ENCODE measurements around the gene DUOX1. TPM values are rescaled to one million over a fixed set of nuclear protein-coding genes. Genes with fewer than 3 reads are reported as not detected.
"Not testable (repeated sequence)": the region's sequence is repeated elsewhere in the genome, so short reads cannot be mapped to it uniquely, and the experiment has no call there.

DUOX1 gene
- total RNA-seq, 1 donor from 2014 or later: not detected

GRCh38 chr15:45100884-45101625 is 28.7 kb upstream of the DUOX1 start:
- Mint-ChIP-seq H3K27me3 (ENCODE audit: unreplicated experiment) (peaks cover 21% of the 10 kb centered on the region), H3K4me1 (ENCODE audit: unreplicated experiment) (no peaks in the 10 kb centered on the region), H3K9me3 (ENCODE audit: unreplicated experiment) (no peaks in the 10 kb centered on the region), H3K36me3 (ENCODE audit: unreplicated experiment) (no peaks in the 10 kb centered on the region), H3K4me3 (ENCODE audit: unreplicated experiment) (no peak overlapping the region), H3K27ac (ENCODE audit: unreplicated experiment) (no peak overlapping the region)
- DNase-seq (ENCODE audit: extremely low spot score, unreplicated experiment): no peak
- TF ChIP-seq, protein P1, sequence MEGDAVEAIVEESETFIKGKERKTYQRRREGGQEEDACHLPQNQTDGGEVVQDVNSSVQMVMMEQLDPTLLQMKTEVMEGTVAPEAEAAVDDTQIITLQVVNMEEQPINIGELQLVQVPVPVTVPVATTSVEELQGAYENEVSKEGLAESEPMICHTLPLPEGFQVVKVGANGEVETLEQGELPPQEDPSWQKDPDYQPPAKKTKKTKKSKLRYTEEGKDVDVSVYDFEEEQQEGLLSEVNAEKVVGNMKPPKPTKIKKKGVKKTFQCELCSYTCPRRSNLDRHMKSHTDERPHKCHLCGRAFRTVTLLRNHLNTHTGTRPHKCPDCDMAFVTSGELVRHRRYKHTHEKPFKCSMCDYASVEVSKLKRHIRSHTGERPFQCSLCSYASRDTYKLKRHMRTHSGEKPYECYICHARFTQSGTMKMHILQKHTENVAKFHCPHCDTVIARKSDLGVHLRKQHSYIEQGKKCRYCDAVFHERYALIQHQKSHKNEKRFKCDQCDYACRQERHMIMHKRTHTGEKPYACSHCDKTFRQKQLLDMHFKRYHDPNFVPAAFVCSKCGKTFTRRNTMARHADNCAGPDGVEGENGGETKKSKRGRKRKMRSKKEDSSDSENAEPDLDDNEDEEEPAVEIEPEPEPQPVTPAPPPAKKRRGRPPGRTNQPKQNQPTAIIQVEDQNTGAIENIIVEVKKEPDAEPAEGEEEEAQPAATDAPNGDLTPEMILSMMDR (IDR thresholded peaks at IDR 0.05): no peak

- Mint-ChIP-seq H3K27ac (ENCODE audit: unreplicated experiment) (no peak overlapping the region), H3K4me1 (ENCODE audit: unreplicated experiment) (no peaks in the 10 kb centered on the region)
Measured at GRCh38 chr15:45101749-45102148, 28.0 kb upstream of the DUOX1 start.

DNA sequence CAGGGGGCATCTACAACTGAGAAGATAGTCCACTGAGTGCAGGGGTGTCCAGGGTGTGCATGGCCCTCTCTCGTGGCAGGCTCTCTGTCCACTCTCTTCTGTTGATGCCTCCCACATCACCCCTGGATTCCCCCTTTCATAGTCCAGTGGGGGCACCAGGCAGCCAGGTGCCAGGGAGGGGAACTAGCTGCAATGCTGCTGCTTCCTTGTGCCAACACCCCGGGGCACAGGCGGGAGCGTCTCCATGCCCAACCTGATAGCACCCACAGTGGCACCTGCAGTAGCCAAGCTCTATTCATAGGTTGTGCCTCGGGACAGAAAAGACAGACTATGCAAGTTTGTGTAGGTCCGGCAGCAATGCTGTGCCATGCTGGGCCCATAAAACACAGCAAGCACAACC is 27.6 kb upstream of the DUOX1 start:
- Mint-ChIP-seq H3K4me3 (ENCODE audit: unreplicated experiment) (no peak overlapping the region), H3K27me3 (ENCODE audit: unreplicated experiment) (peaks cover 18% of the 10 kb centered on the region), H3K4me1 (ENCODE audit: unreplicated experiment) (no peaks in the 10 kb centered on the region), H3K36me3 (ENCODE audit: unreplicated experiment) (no peaks in the 10 kb centered on the region), H3K9me3 (ENCODE audit: unreplicated experiment) (no peaks in the 10 kb centered on the region), H3K27ac (ENCODE audit: unreplicated experiment) (no peak overlapping the region)
- DNase-seq (ENCODE audit: extremely low spot score, unreplicated experiment): no peak
- TF ChIP-seq, protein P1 (IDR thresholded peaks at IDR 0.05): no peak

More at GRCh38 chr15:45101749-45102148, 28.0 kb upstream of the DUOX1 start:
- TF ChIP-seq, protein P1 (IDR thresholded peaks at IDR 0.05): no peak
- Mint-ChIP-seq H3K4me3 (ENCODE audit: unreplicated experiment) (no peak overlapping the region), H3K36me3 (ENCODE audit: unreplicated experiment) (no peaks in the 10 kb centered on the region), H3K27me3 (ENCODE audit: unreplicated experiment) (peaks cover 19% of the 10 kb centered on the region), H3K9me3 (ENCODE audit: unreplicated experiment) (no peaks in the 10 kb centered on the region)
- DNase-seq (ENCODE audit: extremely low spot score, unreplicated experiment): no peak

- H3K4me3 Mint-ChIP-seq (ENCODE audit: unreplicated experiment); H3K27ac Mint-ChIP-seq (ENCODE audit: unreplicated experiment); H3K4me1 Mint-ChIP-seq (ENCODE audit: unreplicated experiment); H3K9me3 Mint-ChIP-seq (ENCODE audit: unreplicated experiment); H3K36me3 Mint-ChIP-seq (ENCODE audit: unreplicated experiment); DNase-seq (ENCODE audit: extremely low spot score, unreplicated experiment): not testable (repeated sequence)
- peaks cover 18% of the 10 kb centered on the region for H3K27me3 Mint-ChIP-seq (ENCODE audit: unreplicated experiment)
Measured at GRCh38 chr15:45104170-45104569, 25.6 kb upstream of the DUOX1 start.

- Mint-ChIP-seq H3K27ac (ENCODE audit: unreplicated experiment) (no peak overlapping the region), H3K36me3 (ENCODE audit: unreplicated experiment) (no peaks in the 10 kb centered on the region), H3K4me3 (ENCODE audit: unreplicated experiment) (no peak overlapping the region), H3K9me3 (ENCODE audit: unreplicated experiment) (no peaks in the 10 kb centered on the region), H3K27me3 (ENCODE audit: unreplicated experiment) (peaks cover 30% of the 10 kb centered on the region), H3K4me1 (ENCODE audit: unreplicated experiment) (no peaks in the 10 kb centered on the region)
- DNase-seq (ENCODE audit: extremely low spot score, unreplicated experiment): no peak
- TF ChIP-seq, protein P1 (IDR thresholded peaks at IDR 0.05): no peak
Measured at GRCh38 chr15:45105586-45105985, 24.2 kb upstream of the DUOX1 start.

Measured in osteocyte (in vitro differentiated cells).